ENCODE measurements around the gene ODAPH. TPM values are rescaled to one million over a fixed set of nuclear protein-coding genes. Genes with fewer than 3 reads are reported as not detected.

The ODAPH gene
- total RNA-seq, 4 donors from 2014 or later: not detected

DNA sequence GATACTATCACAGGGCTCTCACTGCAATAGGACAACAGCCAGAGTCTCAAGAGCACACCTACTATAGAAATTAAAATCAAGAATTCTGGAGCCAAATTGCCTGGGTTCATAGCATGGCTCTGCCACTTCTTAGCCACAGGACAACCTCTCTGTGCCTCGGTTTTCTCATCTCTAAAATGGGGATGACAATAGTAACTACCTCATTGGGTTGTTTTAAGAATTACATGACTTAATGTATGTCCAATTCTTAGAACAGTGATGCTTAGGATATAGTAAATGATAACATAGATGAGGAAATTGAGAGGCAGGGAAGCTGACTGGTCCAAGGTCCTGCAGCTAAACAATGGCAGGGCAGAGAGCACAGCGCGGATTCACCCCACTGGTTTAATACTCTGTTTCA is 11.0 kb upstream of the ODAPH start:
- Histone ChIP-seq H3K4me3 (no peak overlapping the region), H3K27ac (no peak overlapping the region), H3K4me1 (no peaks in the 10 kb centered on the region), H3K27me3 (no peaks in the 10 kb centered on the region), H3K36me3 (no peaks in the 10 kb centered on the region), H3K9me3 (no peaks in the 10 kb centered on the region)
- no peak for DNase-seq
- in situ Hi-C loops (cut with MboI; ENCODE audit: low pct_ligation_motif_present in 1 of 4, low pct_unique_long_range_greater_than_20kb in 1 of 4, low sequenced_read_pairs in 3 of 4) (no loop called here), intact Hi-C loops (cut with DNase I; ENCODE audit: low total_unique reads) (no loop called here)
- TF ChIP-seq, protein P1, sequence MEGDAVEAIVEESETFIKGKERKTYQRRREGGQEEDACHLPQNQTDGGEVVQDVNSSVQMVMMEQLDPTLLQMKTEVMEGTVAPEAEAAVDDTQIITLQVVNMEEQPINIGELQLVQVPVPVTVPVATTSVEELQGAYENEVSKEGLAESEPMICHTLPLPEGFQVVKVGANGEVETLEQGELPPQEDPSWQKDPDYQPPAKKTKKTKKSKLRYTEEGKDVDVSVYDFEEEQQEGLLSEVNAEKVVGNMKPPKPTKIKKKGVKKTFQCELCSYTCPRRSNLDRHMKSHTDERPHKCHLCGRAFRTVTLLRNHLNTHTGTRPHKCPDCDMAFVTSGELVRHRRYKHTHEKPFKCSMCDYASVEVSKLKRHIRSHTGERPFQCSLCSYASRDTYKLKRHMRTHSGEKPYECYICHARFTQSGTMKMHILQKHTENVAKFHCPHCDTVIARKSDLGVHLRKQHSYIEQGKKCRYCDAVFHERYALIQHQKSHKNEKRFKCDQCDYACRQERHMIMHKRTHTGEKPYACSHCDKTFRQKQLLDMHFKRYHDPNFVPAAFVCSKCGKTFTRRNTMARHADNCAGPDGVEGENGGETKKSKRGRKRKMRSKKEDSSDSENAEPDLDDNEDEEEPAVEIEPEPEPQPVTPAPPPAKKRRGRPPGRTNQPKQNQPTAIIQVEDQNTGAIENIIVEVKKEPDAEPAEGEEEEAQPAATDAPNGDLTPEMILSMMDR (IDR thresholded peaks at IDR 0.05): no peak
- no peak for TF ChIP-seq POLR2A (IDR thresholded peaks at IDR 0.05)
- no peak for TF ChIP-seq POLR2AphosphoS5 (IDR thresholded peaks at IDR 0.05)
- no peak for TF ChIP-seq EP300 (IDR thresholded peaks at IDR 0.05; ENCODE audit: low read depth)
- WGBS, 2 donors (ENCODE audit: low coverage in 1 of 2): 93 to 100% methylated on average over 1 to 3 of the region's 3 CpGs

- in situ Hi-C loops (cut with MboI; ENCODE audit: low pct_ligation_motif_present in 1 of 4, low pct_unique_long_range_greater_than_20kb in 1 of 4, low sequenced_read_pairs in 3 of 4) (no loop called here), intact Hi-C loops (cut with DNase I; ENCODE audit: low total_unique reads) (no loop called here)
- TF ChIP-seq EP300 (IDR thresholded peaks at IDR 0.05; ENCODE audit: low read depth) (no peak), POLR2A (IDR thresholded peaks at IDR 0.05) (no peak), POLR2AphosphoS5 (IDR thresholded peaks at IDR 0.05) (no peak)
- TF ChIP-seq, protein P1 (IDR thresholded peaks at IDR 0.05): no peak
- Histone ChIP-seq H3K27me3 (no peaks in the 10 kb centered on the region), H3K4me3 (no peak overlapping the region), H3K9me3 (no peaks in the 10 kb centered on the region), H3K27ac (no peak overlapping the region), H3K4me1 (no peaks in the 10 kb centered on the region), H3K36me3 (no peaks in the 10 kb centered on the region)
- 100% methylated on average over 5 of the region's 5 CpGs; no CpG with 5 or more reads in 1 of the 2 donors for WGBS, 2 donors (ENCODE audit: low coverage in 1 of 2)
- no peak for DNase-seq
Observed at GRCh38 chr4:75545526-75545925, 10.3 kb upstream of the ODAPH start.

GRCh38 chr4:75547647-75548387 is 8.0 kb upstream of the ODAPH start:
- H3K27ac ChIP-seq: no peak overlapping the region
- H3K9me3 ChIP-seq: no peaks in the 10 kb centered on the region
- in situ Hi-C loops (cut with MboI; ENCODE audit: low pct_ligation_motif_present in 1 of 4, low pct_unique_long_range_greater_than_20kb in 1 of 4, low sequenced_read_pairs in 3 of 4): no loop called here
- no peaks in the 10 kb centered on the region for H3K4me1 ChIP-seq
- no peak overlapping the region for H3K4me3 ChIP-seq
- no peaks in the 10 kb centered on the region for H3K36me3 ChIP-seq
- DNase-seq: peak; percentile 42
- TF ChIP-seq POLR2A (IDR thresholded peaks at IDR 0.05): no peak
- TF ChIP-seq, protein P1 (IDR thresholded peaks at IDR 0.05): no peak
- intact Hi-C loops (cut with DNase I; ENCODE audit: low total_unique reads): no loop called here
- WGBS, 2 donors (ENCODE audit: low coverage in 1 of 2): 81 to 100% methylated on average over 1 to 15 of the region's 15 CpGs
- no peaks in the 10 kb centered on the region for H3K27me3 ChIP-seq

GRCh38 chr4:75549019-75549418 is 6.8 kb upstream of the ODAPH start:
- Histone ChIP-seq H3K4me3 (no peak overlapping the region), H3K9me3 (no peaks in the 10 kb centered on the region), H3K27ac (no peak overlapping the region), H3K36me3 (no peaks in the 10 kb centered on the region), H3K27me3 (no peaks in the 10 kb centered on the region), H3K4me1 (no peaks in the 10 kb centered on the region)
- intact Hi-C loops (cut with DNase I; ENCODE audit: low total_unique reads): no loop called here
- 84 to 90% methylated on average over 2 of the region's 2 CpGs for WGBS, 2 donors (ENCODE audit: low coverage in 1 of 2)
- DNase-seq: no peak
- in situ Hi-C loops (cut with MboI; ENCODE audit: low pct_ligation_motif_present in 1 of 4, low pct_unique_long_range_greater_than_20kb in 1 of 4, low sequenced_read_pairs in 3 of 4): no loop called here
- TF ChIP-seq EP300 (IDR thresholded peaks at IDR 0.05; ENCODE audit: low read depth): no peak
- TF ChIP-seq, protein P1 (IDR thresholded peaks at IDR 0.05): no peak
- no peak for TF ChIP-seq POLR2AphosphoS5 (IDR thresholded peaks at IDR 0.05)
- TF ChIP-seq POLR2A (IDR thresholded peaks at IDR 0.05): no peak

All from transverse colon (tissue), 4 donors.